IPS-NIHi11 (cell line): Measurements from ENCODE around the gene NDUFB2.
"Not testable (repeated sequence)": the region's sequence is repeated elsewhere in the genome, so short reads cannot be mapped to it uniquely, and the experiment has no call there.

Experiments used
- DNase-seq: peaks from one replicate; pipeline ENCODE4 v3.0.0; 2012; ENCODE audit warnings: mixed read lengths, low spot score

The NDUFB2 gene

GRCh38 chr7:140734729-140735128 lies 38.2 kb downstream of the NDUFB2 start:
- no peak for DNase-seq

DNA sequence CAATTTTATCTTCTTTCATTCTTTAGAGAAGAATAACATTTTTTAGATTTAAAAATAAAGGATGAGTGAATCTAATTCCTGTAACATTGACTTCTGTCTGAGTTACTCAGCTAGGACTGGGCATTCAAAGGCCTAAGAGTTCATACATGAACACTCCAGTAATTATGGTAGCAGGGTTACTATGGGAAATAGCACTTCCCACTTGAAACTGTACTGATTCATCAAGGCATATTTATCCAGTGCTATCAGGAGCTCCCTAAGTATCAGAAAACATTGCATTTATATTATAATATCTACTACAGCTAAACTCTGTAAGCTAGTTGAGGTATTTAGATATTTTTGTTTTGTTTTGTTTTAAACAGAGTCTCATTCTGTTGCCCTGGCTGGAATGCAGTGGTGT lies 41.8 kb downstream of the NDUFB2 start:
- no peak for DNase-seq

DNA sequence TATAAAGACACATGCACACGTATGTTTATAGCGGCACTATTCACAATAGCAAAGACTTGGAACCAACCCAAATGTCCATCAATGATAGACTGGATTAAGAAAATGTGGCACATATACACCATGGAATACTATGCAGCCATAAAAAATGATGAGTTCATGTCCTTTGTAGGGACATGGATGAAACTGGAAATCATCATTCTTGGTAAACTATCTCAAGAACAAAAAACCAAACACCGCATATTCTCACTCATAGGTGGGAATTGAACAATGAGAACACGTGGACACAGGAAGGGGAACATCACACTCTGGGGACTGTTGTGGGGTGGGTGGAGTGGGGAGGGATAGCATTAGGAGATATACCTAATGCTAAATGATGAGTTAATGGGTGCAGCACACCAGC lies 46.7 kb downstream of the NDUFB2 start:
- not testable (repeated sequence) for DNase-seq

- DNase-seq = no peak
These were observed 47.5 kb downstream of the NDUFB2 start for GRCh38 chr7:140744005-140744404.

DNA sequence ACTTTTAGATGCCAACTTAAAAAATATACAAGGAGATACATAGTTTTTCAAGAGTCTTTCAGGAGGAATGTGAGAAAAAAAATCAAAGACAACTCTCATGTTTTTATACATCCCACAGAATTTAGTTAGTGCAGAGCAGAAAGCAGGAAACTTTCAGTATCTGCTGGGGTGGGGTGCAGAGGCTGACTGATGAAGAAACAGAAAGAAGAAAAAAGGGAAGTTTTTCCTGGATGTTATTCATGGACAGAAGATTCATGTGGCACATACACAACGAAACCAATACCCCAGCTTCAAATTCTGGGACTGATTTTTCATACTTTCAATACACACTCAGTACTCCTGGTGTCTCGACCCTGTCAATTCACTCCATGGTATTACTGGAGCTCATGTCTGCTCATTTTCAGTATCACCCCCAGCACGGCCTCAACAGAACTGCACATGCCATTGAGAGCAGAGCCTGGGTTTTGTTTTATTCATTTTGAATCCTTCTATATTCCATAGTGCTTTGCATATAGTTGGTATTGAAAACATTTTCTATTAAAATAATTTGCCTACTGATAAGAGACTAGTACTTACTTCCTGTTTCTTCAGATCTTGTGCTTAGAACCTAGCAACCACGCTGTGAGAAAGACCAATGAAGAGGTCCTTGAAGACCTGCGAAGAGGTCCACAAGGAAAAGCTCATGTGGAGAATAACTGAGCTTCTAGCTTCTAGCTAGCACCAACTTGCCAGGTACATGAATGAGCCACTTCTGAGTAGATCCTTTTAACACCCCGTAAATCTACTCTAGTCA lies 49.0 kb downstream of the NDUFB2 start:
- no peak for DNase-seq

DNA sequence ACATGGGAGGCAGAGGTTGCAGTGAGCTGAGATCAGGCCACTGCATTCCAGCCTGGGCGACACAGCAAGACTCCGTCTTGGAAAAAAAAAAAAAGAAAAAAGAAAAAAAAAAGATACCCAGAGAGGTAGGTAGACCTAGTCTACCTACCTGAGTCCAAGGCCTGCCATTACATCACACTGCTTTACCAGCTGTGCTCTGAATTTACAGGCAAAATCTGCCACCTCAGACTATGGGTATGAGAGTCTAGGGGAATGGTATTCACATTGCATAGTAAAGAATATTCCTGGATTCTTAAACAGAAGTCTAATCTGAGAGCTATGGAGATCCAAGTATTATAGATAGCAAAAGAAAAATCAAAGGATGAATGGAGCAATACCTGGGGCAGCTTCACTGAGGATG lies 50.2 kb downstream of the NDUFB2 start:
- no peak for DNase-seq

GRCh38 chr7:140752533-140752932 lies 56.0 kb downstream of the NDUFB2 start:
- no peak for DNase-seq

- DNase-seq = no peak
These were observed 58.0 kb downstream of the NDUFB2 start for GRCh38 chr7:140754506-140754905.
